ENCODE results near the gene VSTM4. TPM values are rescaled to one million over a fixed set of nuclear protein-coding genes. Genes with fewer than 3 reads are reported as not detected.

Gene VSTM4
- total RNA-seq, 1 donor from 2014 or later = 0.27 TPM

DNA sequence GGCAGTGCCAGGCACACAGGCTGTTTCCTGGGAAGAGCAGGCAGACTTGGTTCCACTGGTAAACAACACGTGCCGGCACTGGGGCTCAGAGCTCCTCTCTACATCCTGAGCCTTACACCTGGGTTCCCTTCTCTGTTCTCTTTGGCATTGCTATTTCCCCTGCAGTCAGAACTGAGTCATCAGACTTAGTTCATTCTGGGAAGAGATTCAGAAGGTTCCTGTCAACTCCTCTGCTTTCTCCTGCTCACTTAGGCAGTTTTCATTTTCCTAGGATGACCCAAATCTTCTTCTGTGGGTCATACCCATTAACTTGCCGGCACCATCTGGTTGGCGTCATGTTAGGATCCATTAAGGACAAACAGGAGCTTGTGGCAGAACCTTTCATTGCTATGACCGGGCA is 142.3 kb downstream of the VSTM4 start:
- intact Hi-C loops (cut with micrococcal nuclease) = no loop called here

DNA sequence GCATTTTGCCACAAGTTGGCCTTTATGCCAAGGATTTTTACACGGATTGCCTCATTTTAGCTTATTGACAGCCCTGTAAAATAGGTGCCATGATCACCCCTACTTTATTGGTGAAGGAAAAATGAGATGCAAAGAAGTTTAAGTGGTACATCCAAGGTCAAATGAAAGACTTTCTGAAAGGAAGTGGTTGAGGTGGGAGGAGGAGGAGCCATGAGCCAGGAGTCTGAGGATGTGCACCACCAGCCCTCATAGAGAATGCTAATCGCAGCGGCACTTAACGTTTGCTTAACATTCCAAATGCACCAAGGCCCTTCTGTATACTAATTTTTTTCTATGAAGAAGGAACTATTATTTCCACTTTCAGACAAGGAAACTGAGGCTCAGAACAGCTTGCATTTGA is 144.7 kb downstream of the VSTM4 start:
- intact Hi-C loops (cut with micrococcal nuclease) = no loop called here

DNA sequence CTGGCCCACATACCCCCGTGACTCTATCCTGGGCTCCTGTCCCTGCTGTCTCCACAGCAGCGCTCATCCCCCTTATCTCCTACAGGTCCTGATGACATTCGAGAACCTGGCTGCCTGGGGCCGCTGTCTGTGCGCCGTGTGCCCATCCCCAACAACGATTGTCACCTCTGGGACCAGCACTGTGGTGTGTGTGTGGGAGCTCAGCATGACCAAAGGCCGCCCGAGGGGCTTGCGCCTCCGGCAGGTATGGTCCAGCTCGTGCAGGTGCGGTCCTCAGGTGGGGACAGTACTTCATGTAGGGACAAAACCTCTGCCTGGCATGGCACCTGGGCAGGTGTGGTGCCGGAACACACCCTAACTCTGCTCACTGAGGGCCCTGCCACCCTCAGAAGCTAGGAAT is 145.3 kb downstream of the VSTM4 start:
- intact Hi-C loops (cut with micrococcal nuclease) = no loop called here

DNA sequence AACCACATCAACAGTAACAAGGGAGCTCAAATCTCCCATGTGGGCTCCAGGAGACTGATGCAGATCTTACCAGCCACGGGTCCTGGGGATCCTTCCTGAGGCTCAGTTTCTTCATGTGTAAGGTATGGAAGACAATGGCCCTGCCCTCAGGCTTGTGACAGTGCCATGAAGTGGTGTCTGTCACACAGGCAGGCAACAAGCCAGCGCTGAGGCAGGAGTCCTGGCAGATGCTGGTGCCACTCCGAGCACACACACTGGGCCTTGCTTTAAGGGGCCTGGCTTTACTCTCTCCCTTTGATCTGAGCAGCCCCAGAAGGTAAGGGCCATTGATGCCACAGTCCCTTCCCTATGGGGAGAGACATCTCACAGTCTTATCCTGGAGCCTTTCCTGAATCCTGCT is 147.3 kb downstream of the VSTM4 start:
- intact Hi-C loops (cut with micrococcal nuclease) = no loop called here

DNA sequence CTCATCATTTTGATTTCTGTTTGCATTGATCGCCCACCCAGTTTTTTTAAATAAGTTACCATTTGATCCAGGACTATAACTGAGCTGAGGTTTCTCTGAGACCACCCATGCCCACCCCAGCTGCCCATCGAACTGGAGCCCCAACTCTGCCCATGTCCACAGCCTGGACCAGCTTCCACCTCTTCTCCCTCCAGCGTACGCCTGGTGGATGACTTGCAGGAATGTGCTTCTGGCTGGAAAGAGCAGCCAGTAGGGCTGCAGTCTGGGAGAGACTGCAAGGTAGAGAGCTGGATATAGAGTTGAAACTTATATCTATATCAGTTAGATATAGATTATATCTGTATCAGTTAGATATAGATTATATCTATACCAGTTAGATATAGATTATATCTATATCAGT is 149.9 kb downstream of the VSTM4 start:
- intact Hi-C loops (cut with micrococcal nuclease) = no loop called here

Other genes starting within 250 kb of the VSTM4 start
- gene LRRC18, start 175.7 kb downstream of the VSTM4 start, total RNA-seq = not detected in 2 replicates
- gene FAM170B, start 18.5 kb upstream of the VSTM4 start, total RNA-seq = 0.18 TPM in 2 replicates
- gene TMEM273, start 72.9 kb upstream of the VSTM4 start, total RNA-seq = 39.4 and 41.0 TPM in 2 replicates
- not detected in 2 replicates for gene C10orf71, start 183.6 kb upstream of the VSTM4 start, total RNA-seq

All from T-helper 2 cell treated with Interferon-gamma antibody and Interleukin-4, amounts not matched to agents 100 ng/mL and 5 ng/mL, for 36 hours (primary cell).